ENCODE data around the gene LRRC47.

Gene LRRC47

DNA sequence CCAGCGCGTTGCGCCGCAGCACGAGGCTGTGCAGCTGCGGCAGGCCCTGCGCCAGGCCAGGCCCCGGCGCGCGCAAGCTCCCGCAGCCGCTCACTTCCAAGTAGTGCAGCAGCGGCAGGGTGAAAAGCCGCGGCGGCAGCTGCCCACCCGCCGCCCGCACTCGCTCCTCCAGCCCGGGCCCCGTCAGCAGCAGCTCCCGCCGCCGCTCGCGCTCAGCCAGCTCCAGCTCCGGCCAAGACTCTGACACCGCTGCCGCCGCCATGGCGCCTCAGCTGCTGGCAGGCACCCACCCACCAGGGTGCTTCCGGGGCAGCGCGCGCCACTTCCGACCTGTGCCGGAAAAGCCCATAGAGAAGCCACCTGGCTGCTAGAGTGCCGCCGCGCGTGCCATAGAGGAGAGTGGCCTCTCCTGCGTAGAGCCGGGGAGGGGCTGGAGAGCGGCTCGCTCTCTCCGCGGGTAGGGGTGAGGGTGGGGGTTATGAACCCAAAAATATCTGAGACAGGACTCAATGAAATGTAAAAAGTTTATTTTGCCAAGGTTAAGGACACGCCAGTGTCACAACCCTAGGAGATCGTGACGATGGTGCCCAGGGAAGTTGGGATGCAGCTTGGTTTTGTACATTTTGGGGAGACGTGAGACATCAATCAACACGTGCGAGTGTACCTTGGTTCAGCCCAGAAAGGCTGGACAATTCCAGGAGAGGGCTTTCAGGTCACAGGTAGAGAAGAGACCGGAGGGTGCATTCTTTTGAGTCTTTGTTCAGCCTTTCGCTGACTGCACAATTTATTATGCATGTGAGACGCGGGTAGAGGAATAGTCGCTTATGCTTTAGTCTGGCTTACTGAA, at the start of gene LRRC47:
LRRC47 (minus strand) TSS at position 284 of the 847 bp plus-strand sequence; CDS start at position 262, 22 bp downstream.
- peak; percentile 63 to 96 (median 92) for DNase-seq

DNA sequence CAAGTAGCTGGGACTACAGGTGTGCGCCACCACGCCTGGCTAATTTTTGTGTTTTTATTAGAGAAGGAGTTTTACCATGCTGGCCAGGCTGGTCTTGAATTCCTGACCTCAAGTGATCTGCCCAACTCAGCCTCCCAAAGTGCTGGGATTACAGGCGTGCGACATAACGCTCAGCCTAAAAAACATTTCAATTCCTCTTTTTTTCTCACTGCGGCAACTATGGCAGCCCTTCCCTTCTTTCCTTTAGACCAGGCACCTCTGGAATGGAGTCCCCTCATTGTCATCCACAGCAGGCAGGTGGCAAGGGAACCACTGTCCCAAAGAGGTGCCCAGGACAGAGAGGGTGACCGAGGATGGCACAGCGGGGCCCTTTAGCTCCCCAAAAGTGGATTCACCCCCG, 46.6 kb upstream of the LRRC47 start:
- no peak for DNase-seq

DNA sequence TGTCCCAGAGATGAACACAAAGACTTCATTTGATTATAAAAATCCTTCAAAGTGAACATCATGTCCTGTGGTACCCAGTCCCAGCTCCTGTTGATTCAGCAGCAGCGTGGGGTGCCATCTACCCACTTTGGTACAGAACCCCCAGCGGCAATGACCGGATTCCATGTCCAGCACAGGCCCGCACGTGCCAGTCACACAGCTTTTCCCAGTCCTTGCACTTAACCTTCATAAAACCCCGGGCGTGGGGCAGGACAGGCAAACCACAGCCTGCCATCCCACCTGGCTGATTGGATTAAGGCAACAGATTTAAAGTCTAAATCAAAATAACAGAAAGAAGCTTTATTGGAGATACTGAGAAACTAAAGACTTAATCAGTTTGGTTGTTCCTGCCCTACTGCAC, 45.2 kb upstream of the LRRC47 start:
- no peak for DNase-seq

DNA sequence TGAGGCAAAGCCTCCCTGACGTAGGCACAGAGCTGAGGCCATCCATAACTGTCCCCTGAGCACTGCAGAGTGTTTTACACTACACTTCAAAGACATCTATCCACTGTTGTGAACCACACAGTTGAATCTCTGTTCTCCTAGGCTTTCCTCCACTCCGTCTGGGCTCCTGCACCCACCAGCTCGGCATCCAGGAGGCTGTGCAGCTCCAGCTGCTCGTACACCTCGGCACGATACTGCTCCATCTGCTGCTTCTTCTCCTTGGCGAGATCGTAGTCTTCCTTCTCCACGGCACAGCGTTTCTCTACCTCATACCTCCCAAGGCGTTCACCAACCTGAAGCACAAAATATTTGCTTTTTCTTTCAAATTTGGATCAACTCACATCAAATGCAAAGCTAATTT, 42.5 kb upstream of the LRRC47 start:
- no peak for DNase-seq

DNA sequence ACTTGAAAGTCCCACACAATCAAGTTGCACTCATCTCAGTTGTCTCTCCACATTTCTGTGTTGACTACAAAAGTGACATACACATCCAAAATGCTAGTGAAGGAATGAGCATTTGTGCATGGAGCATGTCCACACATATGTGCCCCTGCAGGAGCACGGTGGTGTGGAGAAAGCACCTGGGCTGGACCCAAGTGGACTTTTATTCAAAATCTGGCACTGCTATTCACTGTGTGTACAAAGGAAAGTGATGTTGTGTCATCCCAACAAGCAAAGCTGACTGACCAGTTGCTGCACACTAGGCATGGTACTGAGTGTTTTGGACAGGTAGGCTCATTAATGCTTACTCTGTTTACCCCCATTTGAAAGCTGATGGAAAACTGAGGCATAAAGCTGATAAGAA, 41.4 kb upstream of the LRRC47 start:
- DNase-seq = no peak

DNA sequence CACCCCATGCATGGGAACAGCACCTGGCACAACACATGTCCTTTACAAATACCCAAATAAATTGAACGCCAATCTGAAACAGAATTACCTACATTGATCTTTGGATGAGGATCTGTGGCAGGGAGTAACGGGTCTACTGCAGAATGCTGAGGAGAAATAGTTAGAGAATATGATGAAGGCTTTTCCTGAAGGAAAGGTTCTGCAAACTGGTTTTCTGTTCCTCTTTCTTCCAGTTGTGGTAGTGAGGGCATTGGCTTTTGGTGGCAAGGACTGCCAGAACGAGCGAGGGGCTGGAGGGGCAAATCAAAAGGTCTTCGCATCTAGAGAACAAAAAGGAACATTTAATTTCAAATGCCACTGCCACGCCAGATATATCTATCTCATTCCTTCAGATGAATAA, 40.9 kb upstream of the LRRC47 start:
- DNase-seq = no peak

DNA sequence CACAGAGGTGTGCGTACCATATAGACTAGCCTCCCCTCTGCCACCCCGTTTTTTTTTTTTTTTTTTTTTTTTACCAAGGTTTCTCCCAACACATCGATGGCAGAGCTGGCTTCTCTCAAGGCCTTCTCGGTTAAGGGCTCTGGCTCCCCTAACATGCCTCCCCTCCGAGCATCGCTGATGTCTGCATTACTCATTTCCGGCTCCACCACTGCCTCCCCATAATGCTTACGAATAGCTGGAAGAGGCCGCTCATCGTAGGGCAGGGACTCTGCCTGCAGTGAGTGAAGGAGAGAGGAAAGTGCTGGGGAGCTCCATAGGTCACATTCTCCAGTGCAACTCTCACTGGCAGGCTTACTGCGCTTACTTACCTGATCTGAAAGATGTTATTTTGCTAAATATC, 40.1 kb upstream of the LRRC47 start:
- no peak for DNase-seq

DNA sequence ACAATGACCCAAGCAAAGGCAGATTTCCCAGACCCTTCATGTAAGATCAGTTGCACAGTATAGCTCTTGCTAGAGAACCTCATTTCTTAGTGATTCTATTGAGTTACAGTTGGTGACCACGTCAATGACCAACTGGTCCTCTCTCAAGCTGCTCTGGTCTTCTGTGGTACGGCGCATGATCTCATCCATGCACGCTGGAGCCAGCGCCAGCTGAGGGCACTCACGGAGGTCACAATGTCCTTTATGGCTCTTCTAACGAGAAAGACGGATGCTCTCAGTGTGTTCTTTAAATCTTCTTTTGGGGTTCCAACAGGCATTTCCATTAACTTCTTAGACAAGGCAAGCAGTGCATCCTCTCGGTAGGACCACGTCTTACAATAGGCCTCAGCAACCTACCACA, 38.4 kb upstream of the LRRC47 start:
- peak in 3 of 51 donors; percentile 5 to 11 (median 10) for DNase-seq

DNA sequence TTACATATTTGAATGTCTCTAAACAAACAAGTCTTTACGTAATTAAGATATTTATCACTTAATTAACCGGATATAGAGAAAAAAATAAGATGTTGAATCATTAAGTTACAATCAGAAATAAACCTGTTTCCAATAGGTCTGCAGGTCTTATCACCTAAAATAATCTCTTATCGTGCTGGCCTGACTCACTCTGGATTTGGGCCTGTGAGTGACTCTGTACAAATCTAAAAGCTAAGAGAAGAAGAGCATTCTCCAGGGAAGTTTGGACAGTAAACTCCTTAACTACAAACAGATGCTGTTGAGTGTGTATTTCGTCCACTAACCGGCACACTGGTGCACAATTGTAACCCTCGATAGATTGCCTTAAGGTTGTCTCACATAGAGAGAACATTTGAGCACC, 35.4 kb upstream of the LRRC47 start:
- no peak for DNase-seq

DNA sequence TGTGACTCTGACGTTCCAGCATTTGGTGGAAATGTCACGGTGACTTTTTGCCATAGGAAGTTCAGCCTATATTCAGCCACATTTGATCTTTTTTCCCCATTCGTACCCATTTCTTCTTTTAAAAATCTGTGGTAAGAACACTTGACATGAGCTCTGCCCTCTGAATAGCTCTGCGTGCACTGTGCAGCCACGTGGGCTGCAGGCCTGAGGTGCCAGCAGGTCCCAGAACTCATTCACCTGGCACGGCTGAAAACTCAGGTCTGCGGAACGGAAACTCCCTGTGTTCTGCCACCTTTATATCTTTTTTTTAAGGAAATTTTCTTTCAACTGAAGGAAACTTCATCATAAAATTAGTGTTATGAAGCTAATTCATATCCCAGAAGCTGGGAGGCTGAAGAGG, 32.1 kb upstream of the LRRC47 start:
- DNase-seq = no peak

DNA sequence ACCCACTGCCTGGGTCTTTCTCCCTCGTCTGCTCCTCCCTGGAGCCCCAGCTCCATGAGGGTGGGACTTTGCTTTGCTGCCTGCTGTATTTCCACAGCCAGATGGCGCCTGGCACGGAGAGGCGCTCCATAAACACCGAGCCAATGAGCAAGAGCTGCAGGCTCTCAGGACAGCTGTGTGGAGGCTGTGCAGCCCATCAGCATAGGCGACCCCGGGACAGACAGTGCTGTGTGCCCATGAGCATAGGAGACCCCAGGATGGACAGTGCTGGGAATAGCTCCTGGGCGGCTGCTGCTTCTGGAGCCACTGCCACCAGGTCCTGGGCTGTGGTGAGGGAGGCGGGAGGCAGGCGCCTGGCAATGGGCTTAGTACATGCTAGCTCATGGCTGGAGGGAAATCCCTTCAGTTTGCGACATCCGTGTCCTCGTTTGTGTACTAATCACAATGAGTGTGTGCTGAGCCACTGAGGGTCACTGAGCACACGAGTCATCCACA, 31.6 kb upstream of the LRRC47 start:
- DNase-seq = peak in 18 of 51 donors; percentile 3 to 63 (median 23)

DNA sequence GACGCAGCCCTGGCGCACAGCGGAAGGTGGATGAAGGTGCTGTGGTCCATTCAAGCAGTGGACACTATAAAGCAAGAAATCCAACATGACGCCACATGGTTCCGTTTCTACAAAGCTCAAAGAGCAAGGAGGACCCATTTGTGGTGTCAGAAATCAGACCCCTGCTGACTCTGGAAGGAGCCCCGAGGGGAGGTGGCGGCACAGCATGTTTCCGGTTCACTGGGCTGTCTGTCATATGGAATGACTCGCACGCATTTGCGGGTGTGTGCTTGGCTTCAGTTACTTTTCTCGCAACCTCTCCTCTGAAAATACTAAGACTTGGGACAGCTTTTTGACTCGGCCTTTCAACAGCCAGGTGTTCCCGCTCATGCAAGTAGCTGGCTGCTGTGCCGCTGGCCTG, 29.1 kb upstream of the LRRC47 start:
- no peak for DNase-seq

DNA sequence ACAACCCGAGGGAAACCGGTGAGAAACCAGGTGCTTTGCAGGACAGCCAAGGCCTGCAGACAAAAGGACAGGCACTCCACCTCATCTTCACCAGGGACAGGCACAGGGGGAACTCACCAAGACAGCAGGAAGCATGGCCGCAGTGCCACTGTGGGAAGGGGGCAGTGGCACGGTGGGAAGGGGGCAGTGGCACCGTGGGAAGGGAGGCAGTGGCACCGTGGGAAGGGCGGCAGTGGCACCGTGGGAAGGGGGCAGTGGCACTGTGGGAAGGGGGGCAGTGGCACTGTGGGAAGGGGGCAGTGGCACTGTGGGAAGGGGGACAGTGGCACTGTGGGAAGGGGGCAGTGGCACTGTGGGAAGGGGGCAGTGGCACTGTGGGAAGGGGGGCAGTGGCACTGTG, 28.4 kb upstream of the LRRC47 start:
- no peak for DNase-seq

DNA sequence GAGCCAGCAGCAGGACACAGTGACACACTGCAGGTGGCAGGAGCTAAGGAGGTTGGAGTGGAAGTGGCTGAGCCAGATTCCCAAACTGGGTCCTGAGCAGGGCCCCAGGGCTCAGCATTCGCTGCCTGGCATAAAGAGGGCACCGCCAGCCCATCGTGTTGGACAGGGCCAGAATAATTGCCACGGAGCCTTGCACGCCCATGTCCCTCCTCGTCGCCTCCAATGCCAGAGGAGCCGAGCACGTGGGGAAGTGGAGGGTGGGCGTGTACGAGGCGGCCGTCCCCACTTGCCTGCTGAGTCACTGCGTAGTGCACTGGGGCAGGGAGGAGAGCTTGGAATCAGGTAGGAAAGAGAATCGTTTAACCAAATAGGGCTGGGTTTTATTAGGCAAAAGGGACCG, 26.1 kb upstream of the LRRC47 start:
- no peak for DNase-seq

DNA sequence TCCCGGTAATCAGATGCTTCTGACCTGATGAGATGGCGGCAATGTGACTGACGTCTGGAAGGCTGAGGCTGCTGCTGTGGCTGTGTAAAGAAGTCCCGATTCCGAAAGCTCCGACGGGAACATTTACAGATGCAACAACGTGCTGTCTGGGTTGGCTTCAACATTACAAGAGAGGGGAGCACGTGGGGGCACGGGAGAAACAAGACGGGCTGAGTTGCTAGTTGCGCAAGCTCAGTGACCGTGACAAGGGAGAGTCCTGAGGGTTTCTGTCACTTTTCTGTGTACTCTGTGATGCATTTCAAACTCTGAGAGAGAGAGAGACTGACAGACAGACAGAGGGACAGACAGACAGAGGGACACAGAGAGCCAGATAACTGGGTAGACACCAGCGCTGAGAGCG, 25.6 kb upstream of the LRRC47 start:
- DNase-seq = no peak

DNA sequence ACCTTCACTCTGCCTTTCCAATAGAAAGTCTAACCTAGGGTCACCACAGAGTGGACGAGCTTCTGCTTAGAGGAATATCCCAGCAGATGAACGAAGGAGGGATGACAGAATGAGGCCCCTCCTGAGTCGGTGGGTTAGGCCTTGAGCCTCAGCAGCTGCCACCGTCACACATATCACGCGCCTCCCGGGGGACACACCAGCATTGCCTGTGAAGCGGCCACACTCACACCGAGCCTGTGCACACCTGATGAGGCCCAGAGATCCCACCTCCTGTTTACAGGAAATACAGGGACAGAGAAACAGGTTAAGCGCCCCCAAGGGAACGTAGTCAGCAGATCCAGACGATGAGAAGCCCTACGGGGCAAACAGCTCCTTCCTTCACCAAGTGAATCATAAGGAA, 25.1 kb upstream of the LRRC47 start:
- no peak for DNase-seq

DNA sequence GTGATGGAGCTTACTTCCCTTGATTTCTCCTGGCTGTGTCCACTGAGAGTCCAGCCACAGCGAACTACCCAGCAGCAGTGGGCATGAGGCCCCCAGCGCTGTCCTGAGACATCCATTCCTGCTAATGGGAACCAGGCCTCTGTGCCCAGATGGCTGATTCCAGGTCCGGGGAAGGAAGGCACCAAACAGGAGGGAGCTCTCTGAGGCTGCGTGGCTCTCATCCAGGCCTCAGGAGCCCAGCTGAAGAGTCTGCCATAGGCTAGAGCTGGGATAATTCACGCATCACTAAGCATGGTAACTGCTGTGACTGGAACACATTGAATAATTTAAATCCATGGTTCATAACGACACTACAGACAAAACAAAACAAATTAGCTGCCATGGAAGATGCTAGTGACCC, 24.7 kb upstream of the LRRC47 start:
- DNase-seq = no peak

DNA sequence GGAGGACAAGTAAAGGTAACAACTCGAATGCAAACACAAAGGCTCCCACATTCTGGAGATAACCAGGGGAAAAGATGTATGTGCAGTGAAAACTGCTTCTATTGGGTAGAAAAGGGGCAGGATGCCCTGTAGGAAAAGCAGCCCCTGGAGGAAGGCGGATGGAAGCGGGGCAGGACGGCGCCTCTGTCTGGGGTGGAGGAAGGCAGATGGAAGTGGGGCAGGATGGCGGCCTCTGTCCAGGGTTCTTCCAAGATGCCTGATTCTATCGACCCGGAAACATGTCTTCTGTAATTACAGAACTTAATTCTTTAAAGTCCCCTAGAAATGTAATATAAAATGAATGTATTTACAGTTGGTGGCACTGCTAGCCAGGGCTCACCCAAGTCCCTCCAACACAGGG, 24.0 kb upstream of the LRRC47 start:
- no peak for DNase-seq

DNA sequence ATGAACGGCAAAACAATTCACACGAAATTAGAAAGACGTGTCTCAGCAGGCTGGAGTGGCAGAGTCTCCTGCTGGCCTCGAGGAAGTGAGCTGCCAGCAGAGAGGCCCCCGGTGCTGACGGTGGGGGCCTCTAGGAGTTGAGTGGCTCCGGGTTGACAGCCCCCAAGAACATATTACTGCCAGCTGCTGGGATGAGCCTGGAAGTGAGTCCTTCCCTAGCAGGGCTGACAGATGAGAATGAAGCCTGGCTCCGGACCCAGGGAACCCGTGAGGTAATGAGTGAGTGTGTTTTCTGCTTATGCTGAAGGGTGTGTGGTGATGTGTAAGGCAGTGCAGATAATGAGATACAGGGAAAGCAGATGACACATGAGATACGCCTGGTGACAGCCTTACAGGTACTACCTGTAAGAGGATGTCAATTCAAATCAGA, 23.5 kb upstream of the LRRC47 start:
- DNase-seq = no peak

DNA sequence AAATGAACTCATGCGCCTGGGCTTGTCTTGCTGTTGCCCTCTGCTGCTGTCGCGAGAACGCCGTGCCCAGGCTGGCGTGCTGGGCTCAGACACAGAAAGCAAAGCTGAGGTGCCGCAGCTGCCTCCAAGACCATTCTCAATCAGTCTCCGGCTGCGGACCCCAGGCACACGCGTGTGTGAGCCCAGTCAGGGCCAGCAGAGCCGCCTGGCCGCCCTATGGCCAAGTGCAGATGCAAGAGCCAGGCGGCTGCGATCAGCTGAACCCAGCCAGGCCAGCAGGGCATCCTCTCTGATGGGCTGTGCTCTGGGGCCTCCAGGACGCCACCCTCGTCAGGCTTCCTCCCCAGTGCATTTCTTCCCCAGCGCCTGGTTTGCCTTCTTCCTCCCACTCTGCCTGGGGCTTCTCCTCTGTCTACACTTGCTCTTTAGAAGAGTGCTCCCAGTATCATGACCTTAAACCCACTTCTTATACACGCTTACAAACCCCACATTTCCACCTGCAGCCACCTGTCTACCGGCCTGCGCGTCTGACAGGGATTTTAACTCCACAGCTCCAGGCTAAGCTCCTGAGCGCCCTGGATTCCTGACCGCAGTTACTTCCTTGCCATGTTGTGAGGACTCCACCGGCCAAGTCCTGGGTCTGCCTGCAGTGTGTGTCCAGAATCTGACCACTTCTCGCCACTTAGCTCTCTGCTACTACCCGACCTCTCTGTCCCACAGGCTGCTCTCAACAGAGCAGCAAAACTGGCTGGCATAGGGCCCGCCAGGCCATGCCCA, 21.7 kb upstream of the LRRC47 start:
- DNase-seq = no peak

DNA sequence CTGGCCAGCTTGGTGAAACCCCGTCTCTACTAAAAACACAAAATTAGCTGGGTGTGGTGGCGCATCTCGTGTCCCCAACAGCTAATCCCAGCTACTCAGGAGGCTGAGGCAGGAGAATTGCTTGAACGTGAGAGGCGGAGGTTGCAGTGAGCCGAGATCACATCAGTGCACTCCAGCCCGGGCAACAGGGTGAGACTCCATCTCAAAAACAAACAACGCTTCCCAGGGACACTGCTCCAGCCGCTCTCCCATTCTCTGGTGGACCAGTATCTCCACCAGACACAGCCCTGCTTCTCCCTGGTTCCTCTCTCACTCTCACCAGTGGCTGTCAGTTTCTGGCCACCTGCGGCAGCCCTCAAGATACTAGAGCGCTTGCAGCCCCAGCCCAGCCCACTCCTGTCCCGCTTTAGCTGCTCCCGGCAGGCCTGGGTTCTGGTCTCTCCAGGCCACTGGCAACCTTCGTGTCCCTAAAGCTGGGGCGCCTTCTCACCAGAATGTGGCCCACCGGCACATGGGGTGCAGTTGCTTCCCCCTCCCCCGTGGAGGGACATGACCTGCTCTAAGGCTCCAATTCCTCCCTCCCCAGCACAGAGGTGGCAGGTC, 20.9 kb upstream of the LRRC47 start:
- no peak for DNase-seq
